ENCODE data around the gene PRL.

DNA sequence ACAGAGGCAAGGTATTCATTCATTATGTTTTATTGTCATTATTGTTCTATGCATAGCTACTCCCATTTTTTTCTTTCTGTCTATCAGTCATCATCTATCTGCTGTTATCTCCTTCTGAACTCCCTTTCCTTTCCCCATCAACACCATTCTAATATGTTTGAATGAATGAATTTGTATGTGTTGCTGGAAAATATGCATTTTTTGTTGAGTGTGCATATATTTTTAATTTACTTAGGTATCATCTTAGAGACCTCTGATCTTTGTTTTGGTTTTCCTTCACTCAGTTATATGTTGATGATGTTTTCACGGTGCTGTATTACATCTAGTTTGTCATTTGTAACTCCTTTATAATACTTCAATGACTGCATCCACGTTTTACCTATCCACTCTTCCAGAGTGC, 12.1 kb upstream of the PRL start:
- TF ChIP-seq, protein P1, sequence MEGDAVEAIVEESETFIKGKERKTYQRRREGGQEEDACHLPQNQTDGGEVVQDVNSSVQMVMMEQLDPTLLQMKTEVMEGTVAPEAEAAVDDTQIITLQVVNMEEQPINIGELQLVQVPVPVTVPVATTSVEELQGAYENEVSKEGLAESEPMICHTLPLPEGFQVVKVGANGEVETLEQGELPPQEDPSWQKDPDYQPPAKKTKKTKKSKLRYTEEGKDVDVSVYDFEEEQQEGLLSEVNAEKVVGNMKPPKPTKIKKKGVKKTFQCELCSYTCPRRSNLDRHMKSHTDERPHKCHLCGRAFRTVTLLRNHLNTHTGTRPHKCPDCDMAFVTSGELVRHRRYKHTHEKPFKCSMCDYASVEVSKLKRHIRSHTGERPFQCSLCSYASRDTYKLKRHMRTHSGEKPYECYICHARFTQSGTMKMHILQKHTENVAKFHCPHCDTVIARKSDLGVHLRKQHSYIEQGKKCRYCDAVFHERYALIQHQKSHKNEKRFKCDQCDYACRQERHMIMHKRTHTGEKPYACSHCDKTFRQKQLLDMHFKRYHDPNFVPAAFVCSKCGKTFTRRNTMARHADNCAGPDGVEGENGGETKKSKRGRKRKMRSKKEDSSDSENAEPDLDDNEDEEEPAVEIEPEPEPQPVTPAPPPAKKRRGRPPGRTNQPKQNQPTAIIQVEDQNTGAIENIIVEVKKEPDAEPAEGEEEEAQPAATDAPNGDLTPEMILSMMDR (IDR thresholded peaks at IDR 0.05), result no peak
- TF ChIP-seq POLR2A (IDR thresholded peaks at IDR 0.05), result no peak
